Left renal cortex interstitium (tissue), 4 donors: Measurements from ENCODE around the gene PPP4R2. TPM values are rescaled to one million over a fixed set of nuclear protein-coding genes. Genes with fewer than 3 reads are reported as not detected.
"Not testable (repeated sequence)": the region's sequence is repeated elsewhere in the genome, so short reads cannot be mapped to it uniquely, and the experiment has no call there.

ENCODE experiments used
- DNase-seq, 4 donors: peaks; one replicate each; pipeline ENCODE4 v3.0.0-alpha.2; 2013; ENCODE audit warnings: low read depth in 4 of 4, low spot score in 2 of 4, missing footprints in 1 of 4
- polyA plus RNA-seq, 4 donors: library from polyadenylated mRNA; unstranded; fragments of 120-200 nt; gene quantifications; one replicate each; pipeline ENCODE4 v1.2.1, GENCODE V29; 2013; ENCODE audit not compliant: insufficient read length in 4 of 4

PPP4R2 gene
- polyA plus RNA-seq, 4 donors = 79.8 to 97.7 (median 88.9) TPM

- no peak for DNase-seq
These were observed 21.7 kb upstream of the PPP4R2 start for GRCh38 chr3:72974956-72975355.

- DNase-seq = no peak
These were observed 20.3 kb upstream of the PPP4R2 start for GRCh38 chr3:72976281-72976741.

- DNase-seq = no peak
These were observed 19.4 kb upstream of the PPP4R2 start for GRCh38 chr3:72977060-72977808.

DNA sequence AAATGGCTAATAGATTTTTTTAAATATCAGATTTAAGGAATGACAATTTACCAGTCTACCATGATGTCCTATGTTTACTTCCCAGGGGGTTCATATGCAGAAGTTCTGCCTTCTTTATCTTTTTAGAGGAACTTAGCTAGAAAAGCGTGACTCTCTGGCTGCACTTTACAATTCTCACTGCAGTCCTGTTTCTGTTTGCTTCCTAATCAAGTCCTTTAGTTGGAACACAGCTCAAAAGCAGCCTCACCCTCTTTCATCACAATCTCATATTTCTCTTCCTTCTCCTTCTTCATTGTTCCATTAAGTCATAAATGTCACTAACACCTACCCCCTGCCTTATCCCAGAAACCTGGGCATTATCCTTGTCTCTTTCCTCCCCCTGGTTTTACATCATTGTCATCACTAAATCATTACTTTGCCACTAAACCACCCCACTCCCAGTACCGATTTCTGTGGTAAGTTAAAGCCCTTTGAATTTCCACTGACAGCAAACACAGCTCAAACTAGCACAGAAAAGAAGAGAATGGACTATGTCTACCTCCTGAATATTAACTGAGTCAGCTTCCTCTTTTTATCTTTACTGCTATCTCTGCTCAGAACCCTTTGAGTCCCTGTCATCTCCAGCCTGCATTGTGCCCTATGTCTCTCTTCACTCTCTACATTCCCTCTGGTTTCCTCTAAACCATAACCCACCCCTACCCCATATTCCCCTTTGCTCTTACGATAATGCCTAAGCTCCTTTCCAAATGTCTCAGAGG, 13.8 kb upstream of the PPP4R2 start:
- DNase-seq = no peak

- DNase-seq = no peak
These were observed 11.0 kb upstream of the PPP4R2 start for GRCh38 chr3:72985576-72985975.

- DNase-seq = no peak
These were observed 5.8 kb upstream of the PPP4R2 start for GRCh38 chr3:72990701-72991395.

DNA sequence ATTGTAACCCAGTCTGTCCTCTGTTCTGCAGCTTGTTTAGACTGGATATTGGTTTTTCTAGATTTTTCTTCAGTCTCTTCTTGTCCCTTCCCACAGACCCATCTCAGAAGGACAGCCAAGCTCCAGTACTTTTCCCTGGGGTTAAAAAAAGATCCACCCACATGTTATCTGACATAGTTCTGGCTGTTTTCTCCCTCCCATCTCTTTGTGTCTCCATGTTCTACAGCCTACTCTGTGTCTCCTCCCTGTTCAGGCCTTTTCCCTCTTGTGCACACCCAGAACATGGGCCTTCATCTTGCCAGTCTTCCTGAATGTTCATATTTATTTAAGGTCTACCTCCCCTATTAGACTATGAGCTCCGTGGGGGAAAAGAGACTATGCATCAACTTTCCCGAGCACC, 5.1 kb upstream of the PPP4R2 start:
- DNase-seq = no peak

GRCh38 chr3:72993391-72993790, 3.2 kb upstream of the PPP4R2 start:
- DNase-seq = no peak

DNA sequence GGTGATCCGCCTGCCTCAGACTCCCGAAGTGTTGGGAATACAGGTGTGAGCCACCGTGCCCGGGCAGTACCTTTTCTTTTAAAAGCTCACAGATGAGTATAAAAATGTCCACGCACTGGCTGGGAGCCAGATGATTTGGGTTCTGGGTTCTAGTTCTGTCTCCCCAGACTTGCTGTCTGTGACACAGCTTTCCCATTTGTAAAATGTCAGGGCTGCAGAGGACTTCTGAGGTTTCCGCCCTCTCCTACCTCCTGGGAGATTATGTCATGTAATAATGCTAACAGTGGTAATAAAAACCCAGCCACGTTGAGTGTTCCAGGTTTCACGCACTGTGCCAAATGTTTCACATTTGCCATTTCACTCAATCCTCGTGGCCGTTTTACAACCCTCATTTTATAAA, 1.3 kb upstream of the PPP4R2 start:
- no peak for DNase-seq

- DNase-seq = no peak
These were observed 514 bp upstream of the PPP4R2 start for GRCh38 chr3:72996121-72996472.

DNA sequence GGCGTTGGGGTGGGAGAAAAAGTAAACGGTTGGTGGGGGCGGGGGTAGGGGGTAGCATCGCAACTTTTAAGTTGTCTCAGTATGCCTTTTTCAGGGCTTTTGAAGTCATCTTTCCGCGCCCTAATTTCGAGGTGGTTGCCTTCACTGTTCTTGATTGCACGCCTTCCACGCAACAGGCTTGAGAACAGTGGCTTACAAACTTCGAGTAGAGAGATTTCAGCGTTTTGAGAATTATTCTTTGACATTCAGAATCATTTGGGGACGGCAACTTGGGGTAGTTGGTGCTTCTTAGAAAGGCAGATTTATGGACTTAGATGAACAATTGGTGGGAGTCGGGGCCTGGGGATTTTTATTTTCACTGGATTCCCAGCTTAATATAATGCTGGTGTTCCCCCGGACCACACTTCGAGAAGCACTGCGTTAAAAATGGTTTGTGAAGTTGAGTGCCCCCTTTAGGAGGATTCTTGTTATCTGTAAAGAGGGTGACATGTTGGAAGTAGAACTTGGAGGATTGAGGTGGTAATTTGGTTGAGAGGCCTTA, 880 bp downstream of the PPP4R2 start:
- peak; percentile 44 to 65 (median 61) for DNase-seq

- DNase-seq = peak in 2 of 4 donors; percentile 10 to 19
These were observed 1.9 kb downstream of the PPP4R2 start for GRCh38 chr3:72998466-72998865.

GRCh38 chr3:72999951-73000350, 3.3 kb downstream of the PPP4R2 start:
- no peak for DNase-seq

DNA sequence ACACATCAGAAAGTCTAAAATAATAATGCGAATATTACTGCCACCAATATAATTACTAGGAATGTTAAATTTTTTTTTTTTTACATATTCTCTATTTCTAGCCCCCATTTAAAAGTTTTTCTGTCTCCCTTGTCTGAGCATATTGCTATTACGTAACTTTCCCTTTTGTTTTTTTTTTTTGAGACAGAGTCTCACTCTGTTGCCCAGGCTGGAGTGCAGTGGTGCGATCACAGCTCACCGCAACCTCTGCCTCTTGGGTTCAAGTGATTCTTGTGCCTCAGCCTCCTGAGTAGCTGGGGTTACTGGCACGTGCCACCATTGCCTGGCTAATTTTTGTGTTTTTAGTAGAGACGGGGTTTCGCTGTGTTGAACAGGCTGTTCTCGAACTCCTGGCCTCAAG, 6.4 kb downstream of the PPP4R2 start:
- not testable (repeated sequence) for DNase-seq

GRCh38 chr3:73004316-73004715, 7.7 kb downstream of the PPP4R2 start:
- no peak for DNase-seq

DNA sequence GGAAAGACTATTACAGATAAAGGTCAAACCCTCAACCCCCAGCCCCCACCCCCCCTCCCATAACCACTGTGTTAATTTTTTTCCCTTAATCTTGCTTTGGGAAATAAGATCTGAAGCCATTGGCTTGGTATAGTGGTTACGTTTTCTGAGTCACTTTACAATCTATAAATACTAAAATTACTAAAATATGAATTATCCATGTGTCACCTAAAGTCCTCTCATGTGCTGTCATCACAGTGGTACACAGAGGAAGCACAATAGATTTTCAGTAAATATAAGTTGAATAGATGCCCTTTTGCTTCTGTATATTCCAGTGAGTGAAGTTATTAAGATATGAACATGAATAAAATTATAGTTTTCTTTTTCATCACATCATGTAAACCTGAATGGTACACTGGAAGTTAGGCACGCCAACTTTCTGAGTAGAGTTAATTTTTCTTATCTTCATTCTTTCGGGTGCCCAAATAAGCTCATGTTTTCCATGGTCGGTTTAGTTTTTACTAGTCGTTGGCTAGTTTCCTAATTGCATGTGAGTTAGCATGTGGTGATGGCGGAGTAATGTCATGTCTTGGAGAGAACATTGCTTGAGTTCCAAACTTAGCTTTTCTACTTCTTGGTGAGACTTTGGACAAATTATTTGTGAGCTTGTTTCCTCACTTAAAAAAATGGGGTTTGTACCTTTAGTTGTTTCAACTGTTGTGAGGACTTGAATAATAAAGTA, 11.5 kb downstream of the PPP4R2 start:
- no peak for DNase-seq

DNA sequence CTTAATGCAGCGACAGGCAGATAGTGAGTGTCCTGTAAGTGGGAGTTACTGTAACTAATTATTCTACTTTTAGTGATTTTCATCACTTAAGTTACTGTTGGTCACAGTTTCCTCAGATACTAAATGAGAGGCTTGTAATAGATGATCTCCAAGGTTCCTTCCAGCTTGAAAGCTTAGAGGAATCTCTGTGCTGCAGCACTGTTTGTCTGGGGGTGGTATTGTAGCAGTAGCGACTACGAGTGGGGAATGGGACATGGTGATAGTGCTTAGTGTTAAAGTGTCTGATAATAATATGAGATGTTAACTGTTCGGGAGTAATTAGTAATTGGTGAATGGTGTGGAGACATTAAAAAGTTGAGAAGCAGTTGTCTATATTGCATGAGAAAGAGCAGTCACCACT, 12.4 kb downstream of the PPP4R2 start:
- DNase-seq = no peak

DNA sequence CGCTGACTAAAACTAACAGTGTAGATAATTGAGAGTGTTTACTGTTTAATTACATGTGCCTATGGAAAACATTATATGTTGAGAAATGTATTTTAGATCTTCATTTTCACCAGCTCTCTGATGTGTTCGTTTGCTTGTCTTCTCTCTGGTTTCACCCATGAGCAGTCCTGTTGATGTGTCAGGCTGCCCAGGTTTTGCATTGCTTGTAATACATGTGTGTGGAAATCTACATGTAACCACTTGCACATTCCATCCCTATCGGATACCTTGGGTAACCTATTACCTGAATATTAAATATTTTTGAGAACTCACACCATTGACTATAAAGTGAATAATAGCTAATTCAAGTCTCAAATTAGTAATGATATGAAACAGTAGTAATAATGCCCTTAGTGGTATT, 13.1 kb downstream of the PPP4R2 start:
- no peak for DNase-seq

- no peak for DNase-seq
These were observed 13.5 kb downstream of the PPP4R2 start for GRCh38 chr3:73010158-73010557.

DNA sequence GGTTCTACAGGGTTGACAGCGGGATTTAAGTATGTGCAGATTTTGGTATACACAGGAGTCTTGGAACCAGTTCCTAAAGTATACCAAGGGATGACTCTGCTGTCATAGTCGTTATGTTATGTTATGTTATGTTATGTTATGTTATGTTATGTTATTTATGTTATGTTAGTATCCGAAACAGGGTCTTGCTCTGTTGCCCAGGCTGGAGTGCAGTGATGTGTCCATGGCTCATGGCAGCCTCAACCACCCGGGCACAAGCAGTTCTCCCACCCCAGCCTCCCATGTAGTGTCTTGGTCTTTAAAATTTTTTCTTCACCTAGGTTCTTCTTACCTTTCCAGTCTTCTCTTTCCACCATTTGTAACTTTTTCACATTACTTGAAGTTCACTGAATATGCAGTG, 21.7 kb downstream of the PPP4R2 start:
- DNase-seq = no peak
